HG03378 (cell line): Measurements from ENCODE around the gene LIPC.
"Not testable (repeated sequence)": the region's sequence is repeated elsewhere in the genome, so short reads cannot be mapped to it uniquely, and the experiment has no call there.

Experiments used
- ATAC-seq: cut with Tn5 transposase; IDR thresholded peaks from one replicate; pipeline ENCODE4 v1.9.1; 2021; ENCODE audit warnings: mild to moderate bottlenecking, moderate library complexity; ENCODE audit not compliant: unreplicated experiment

The LIPC gene

GRCh38 chr15:58574631-58575030, 142.8 kb downstream of the LIPC start:
- ATAC-seq: no peak

GRCh38 chr15:58575045-58575786, 143.4 kb downstream of the LIPC start:
- no peak for ATAC-seq

- ATAC-seq: no peak
These were observed 144.9 kb downstream of the LIPC start for GRCh38 chr15:58576657-58577056.

GRCh38 chr15:58582160-58582559, 150.4 kb downstream of the LIPC start:
- no peak for ATAC-seq

GRCh38 chr15:58583171-58583908, 151.5 kb downstream of the LIPC start:
- no peak for ATAC-seq

- ATAC-seq: no peak
These were observed 153.1 kb downstream of the LIPC start for GRCh38 chr15:58584789-58585461.

DNA sequence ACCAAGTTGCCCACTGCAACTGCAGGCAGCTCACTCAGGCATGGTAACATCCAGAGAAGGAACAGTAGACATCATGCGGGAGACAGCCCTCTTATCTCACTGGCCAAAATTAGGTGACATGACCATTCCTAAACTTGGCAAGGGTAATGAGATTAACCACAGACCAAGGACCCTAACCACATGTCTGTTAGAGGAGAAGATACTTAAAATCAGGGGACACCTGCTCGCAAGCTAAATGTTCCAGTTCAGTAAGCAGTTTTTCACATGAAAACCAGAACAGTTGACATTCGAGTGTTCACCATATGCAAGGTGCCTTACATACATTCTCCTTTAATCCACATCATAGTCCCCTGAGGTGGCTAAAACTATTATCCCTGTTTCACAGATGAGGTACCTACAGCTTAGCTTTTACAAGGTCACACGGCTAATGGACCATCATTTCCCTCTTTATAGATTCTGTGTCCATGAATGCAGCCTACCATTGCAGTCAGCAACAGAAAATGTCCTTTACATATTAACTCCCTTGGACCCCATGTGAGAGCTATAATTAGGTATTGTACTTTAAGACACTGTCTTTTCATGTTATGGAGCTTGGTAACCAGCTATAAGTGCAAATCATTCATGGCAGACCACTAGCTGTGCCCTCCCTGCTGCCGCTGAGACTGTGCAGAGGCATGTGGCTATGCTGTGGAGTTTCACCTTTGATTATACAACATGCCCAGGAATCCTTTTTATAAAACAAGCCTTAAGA, 154.1 kb downstream of the LIPC start:
- ATAC-seq: no peak

GRCh38 chr15:58587486-58587885, 155.7 kb downstream of the LIPC start:
- ATAC-seq: no peak

DNA sequence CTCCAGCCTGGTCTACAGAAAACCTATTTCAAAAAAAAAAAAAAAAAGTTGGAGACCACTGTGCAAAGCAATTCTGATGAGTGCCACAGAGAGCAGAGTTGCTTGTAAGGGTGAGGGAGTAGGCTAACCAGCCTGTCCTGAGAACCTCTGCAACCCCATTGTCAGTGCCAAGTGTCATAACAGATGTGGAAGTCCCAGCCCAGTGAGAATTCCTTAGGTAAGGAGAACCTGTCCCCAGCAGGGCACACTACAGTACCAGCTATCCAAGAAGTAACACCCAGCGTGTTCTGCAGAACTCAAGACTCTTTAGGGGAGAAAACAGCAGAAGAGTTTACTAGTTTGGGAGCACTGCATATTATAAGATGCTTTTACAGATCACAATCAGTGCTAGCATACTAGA, 156.3 kb downstream of the LIPC start:
- ATAC-seq: no peak

- ATAC-seq: no peak
These were observed 157.3 kb downstream of the LIPC start for GRCh38 chr15:58589047-58589446.

- no peak for ATAC-seq
These were observed 158.4 kb downstream of the LIPC start for GRCh38 chr15:58590236-58590635.

DNA sequence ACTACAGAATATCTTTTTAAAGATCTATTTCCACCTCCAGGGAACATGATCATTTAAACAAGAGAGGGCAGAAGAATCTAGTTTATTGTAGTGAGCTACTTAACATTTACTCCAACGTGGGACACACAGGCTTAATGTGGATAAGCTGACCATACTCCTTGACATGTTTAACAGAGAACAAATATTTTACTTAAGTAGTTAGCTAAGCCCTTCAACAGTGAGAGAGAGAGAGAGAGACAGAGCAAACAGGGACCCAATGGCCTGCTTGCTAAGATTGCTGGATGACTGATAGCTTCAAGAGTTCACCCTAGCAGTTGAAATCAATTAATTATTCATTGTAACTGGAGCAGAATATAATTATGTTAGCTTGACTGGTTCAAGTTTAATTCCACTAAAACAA, 159.1 kb downstream of the LIPC start:
- no peak for ATAC-seq

- no peak for ATAC-seq
These were observed 162.1 kb downstream of the LIPC start for GRCh38 chr15:58593870-58594269.

DNA sequence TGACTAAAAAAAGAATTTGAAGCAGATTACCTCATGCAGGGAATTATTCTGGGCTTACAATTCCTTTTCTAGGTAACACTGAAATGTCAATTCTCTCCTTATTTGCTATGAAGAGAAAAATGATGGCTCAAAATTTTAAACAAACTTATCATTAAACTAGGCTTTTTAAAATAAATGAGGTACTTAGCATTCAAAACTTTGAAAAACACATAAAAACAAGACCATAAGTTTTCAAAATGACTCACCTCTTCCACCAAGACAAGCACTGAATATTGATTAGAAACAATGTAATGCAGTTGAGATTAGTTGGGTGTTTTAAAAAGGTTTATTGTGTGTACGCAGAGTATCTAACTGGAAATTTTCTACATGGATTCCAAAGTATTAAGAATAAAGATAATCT, 163.1 kb downstream of the LIPC start:
- no peak for ATAC-seq

DNA sequence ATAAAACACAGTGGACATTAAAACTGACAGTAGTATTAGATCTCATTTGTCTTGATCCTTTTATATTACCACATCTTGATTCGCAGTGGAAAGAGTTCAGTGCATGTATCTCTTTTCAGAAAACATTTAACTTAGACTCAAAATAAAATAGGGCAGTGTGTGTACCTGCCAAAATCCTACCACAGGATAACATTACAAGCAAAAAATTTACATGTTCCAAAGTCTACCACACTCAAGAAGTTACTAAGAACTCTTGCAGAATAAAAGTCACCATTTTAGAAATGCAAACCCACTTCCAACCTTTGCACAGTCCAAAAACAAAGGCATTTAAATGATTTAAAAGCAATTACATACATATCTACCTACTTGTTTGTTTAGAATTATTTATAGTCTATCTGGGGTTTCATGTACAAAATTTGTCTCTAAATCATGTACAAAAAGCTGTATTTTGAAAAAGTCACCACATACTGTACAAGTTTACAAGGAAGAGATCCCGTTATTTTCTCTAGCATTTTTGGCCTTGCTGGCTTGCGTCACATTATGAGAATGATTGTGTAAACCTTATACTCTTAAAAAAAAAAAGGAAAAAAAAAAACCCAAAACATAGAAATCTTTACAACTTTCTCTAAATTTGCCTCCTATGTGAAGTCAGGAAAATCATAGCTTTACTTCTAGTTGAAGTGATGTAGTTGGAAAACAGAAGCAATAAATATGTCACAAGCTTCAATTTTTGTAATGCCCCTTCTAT, 163.9 kb downstream of the LIPC start:
- ATAC-seq: no peak

- ATAC-seq: no peak
These were observed 166.4 kb downstream of the LIPC start for GRCh38 chr15:58597943-58598828.

DNA sequence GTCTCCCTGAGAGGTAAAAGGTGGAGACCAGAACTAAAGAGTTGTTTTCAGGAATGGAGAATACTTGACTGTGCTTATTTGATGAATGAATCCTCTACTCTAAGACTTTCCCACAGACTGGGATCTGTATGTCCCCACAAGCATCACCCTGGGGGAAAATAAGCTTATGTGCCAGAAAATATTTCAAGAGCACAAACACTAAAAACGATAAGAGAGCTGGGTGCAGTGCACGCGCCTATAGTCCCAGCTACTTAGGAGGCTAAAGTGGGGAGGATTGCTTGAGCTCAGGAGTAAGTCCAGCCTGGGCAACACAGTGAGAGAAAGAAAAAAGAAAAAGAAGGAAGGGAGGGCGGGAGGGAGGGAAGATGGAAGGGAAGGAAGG, 167.0 kb downstream of the LIPC start:
- ATAC-seq: no peak

DNA sequence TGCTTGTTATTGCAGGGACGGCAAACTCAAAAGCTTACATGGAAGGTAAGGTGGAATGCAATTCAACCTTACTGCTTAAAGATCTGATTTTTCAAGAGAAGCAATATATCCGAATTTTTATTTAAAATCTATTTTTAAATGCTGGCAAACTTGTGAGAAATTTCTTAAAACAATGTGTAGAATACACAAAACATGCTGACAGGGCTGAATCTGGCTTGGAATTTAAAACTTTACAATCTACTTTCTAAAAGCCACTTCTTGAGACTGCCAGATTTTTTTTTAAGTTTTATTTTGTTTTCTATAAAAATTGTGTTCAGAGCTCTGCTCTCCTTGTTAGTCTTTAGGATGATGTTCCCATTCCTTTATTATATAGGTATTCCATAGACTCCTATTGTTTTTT, 171.0 kb downstream of the LIPC start:
- ATAC-seq: no peak

DNA sequence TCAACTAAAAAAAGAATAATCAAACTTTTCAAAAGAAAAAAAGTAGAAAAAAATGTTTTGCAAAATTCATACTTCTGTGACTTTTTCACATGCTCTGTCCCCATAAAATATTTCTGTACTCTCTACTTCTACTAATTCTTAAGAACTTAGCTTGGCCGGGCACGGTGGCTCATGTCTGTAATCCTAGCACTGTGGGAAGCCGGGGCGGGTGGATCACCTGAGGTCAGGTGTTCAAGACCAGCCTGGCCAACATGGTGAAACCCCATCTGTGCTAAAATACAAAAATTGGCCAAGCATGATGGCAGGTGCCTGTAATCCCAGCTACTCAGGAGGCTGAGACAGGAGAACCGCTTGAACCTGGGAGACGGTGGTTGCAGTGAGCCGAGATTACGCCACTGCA, 172.1 kb downstream of the LIPC start:
- ATAC-seq: not testable (repeated sequence)
